Skeletal muscle cell (primary cell): ENCODE measurements around the gene SLC12A5.
"Not testable (repeated sequence)": the region's sequence is repeated elsewhere in the genome, so short reads cannot be mapped to it uniquely, and the experiment has no call there.

Source experiments
- DNase-seq: peaks from one replicate; pipeline ENCODE4 v3.0.0-alpha.2; 2010; ENCODE audit warnings: low read depth
- H3K4me3 ChIP-seq: 2 replicates; pipeline ENCODE4 v1.5.1; 2011; ENCODE audit warnings: low read depth, mild to moderate bottlenecking, control low read depth, low read length, moderate library complexity

The SLC12A5 gene

GRCh38 chr20:46091622-46092535, 62.9 kb downstream of the SLC12A5 start:
- not testable (repeated sequence) for DNase-seq, H3K4me3 ChIP-seq

GRCh38 chr20:46093531-46093930, 64.5 kb downstream of the SLC12A5 start:
- no peak for DNase-seq

GRCh38 chr20:46099491-46100287, 70.7 kb downstream of the SLC12A5 start:
- DNase-seq: no peak
- H3K4me3 ChIP-seq: no peak overlapping the region

More at GRCh38 chr20:46093531-46093930, 64.5 kb downstream of the SLC12A5 start:
- H3K4me3 ChIP-seq: no peak overlapping the region

- not testable (repeated sequence) for DNase-seq, H3K4me3 ChIP-seq
These were observed 71.4 kb downstream of the SLC12A5 start for GRCh38 chr20:46100444-46100843.

GRCh38 chr20:46100988-46101387, 72.0 kb downstream of the SLC12A5 start:
- H3K4me3 ChIP-seq: no peak overlapping the region
- no peak for DNase-seq

- no peak for DNase-seq
- no peak overlapping the region for H3K4me3 ChIP-seq
These were observed 72.9 kb downstream of the SLC12A5 start for GRCh38 chr20:46101957-46102356.

GRCh38 chr20:46102940-46103339, 73.9 kb downstream of the SLC12A5 start:
- no peak for DNase-seq
- no peak overlapping the region for H3K4me3 ChIP-seq

GRCh38 chr20:46104262-46104661, 75.2 kb downstream of the SLC12A5 start:
- no peak for DNase-seq
- no peak overlapping the region for H3K4me3 ChIP-seq

- no peak for DNase-seq
These were observed 78.0 kb downstream of the SLC12A5 start for GRCh38 chr20:46107061-46107460.

GRCh38 chr20:46108435-46108841, 79.4 kb downstream of the SLC12A5 start:
- no peak overlapping the region for H3K4me3 ChIP-seq
- no peak for DNase-seq

More at GRCh38 chr20:46107061-46107460, 78.0 kb downstream of the SLC12A5 start:
- no peak overlapping the region for H3K4me3 ChIP-seq

- no peak overlapping the region for H3K4me3 ChIP-seq
- no peak for DNase-seq
These were observed 80.0 kb downstream of the SLC12A5 start for GRCh38 chr20:46108976-46109375.
